HCT116 (cell line): ENCODE results near the gene SH3GLB2. TPM values are rescaled to one million over a fixed set of nuclear protein-coding genes. Genes with fewer than 3 reads are reported as not detected.
A peak's percentile ranks its signal among the peaks of the same experiment; 100 is the strongest.

Experiments
- ATAC-seq: fragments of 200-7000 bp; cut with Tn5 transposase; 2 replicates; pipeline ENCODE4 v1.9.1; 2020; ENCODE audit warnings: mild to moderate bottlenecking, moderate library complexity
- BruUV-seq: library from RNA; stranded (reverse); fragments of 400-500 nt; replicated peaks from 2 replicates; lab custom pipeline; 2021; lab: Mats Ljungman, UMichigan
- CTCF ChIA-PET: fragments of 300-600 bp; sonication (Branson Sonifier 250); formaldehyde crosslinking; loops from one replicate; lab custom pipeline; 2021; ENCODE audit warnings: antibody characterized with exemption; lab: Charles Lee
- POLR2A ChIA-PET: fragments of 300-600, 350-600 bp; sonication (Branson Sonifier 250); formaldehyde crosslinking; loops from one replicate; lab custom pipeline; 2021; ENCODE audit warnings: antibody characterized with exemption; lab: Charles Lee
- RAD21 ChIA-PET, 2 experiments: fragments of 300-600 bp; sonication (Branson Sonifier 250); formaldehyde crosslinking; loops; one replicate each; lab custom pipeline; 2023; ENCODE audit warnings: low total read pairs in 2 of 2; ENCODE audit not compliant: uncharacterized antibody in 2 of 2, unreplicated experiment in 2 of 2, low non-redundant PET in 1 of 2; lab: Charles Lee
- DNase-seq: peaks from one replicate; pipeline ENCODE4 v3.0.0-alpha.2; 2010; ENCODE audit warnings: low read depth, low spot score
- H2AFZ ChIP-seq: fragments of 200-600 bp; shearing (Covaris generic), sonication (generic); 2 replicates; pipeline ENCODE4 v1.6.1; 2017; ENCODE audit warnings: low read depth, mixed run types, mixed read lengths, antibody characterized with exemption, low read length; ENCODE audit not compliant: poor library complexity, severe bottlenecking
- H3K27ac ChIP-seq: 2 replicates; pipeline ENCODE4 v1.5.1; 2012; ENCODE audit warnings: low read depth, low read length
- H3K27me3 ChIP-seq: fragments of 200-600 bp; sonication (generic); 2 replicates; pipeline ENCODE4 v1.6.1; 2016; ENCODE audit warnings: mixed run types, low read length, mixed read lengths; ENCODE audit not compliant: insufficient read depth
- H3K36me3 ChIP-seq, 2 experiments: fragments of 200-500 bp in 1 of 2; fragments of 200-600 bp in 1 of 2; sonication (Bioruptor generic) in 1 of 2; sonication (generic) in 1 of 2; 2 replicates each; pipeline versions ENCODE4 v1.5.1 to v1.6.1; 2014 to 2016; ENCODE audit warnings: low read length in 2 of 2, inconsistent platforms in 1 of 2, mixed read lengths in 1 of 2, mixed run types in 1 of 2; ENCODE audit not compliant: insufficient read depth in 2 of 2, control insufficient read depth in 1 of 2
- H3K4me1 ChIP-seq, 2 experiments: fragments of 200-600 bp in 1 of 2; sonication (generic) in 1 of 2; 2 replicates each; pipeline versions ENCODE4 v1.5.1 to v1.6.1; 2012 to 2017; ENCODE audit warnings: low read length in 2 of 2, inconsistent platforms in 1 of 2, mild to moderate bottlenecking in 1 of 2, mixed read lengths in 1 of 2, mixed run types in 1 of 2, moderate library complexity in 1 of 2; ENCODE audit not compliant: insufficient read depth in 2 of 2, control insufficient read depth in 1 of 2
- H3K4me2 ChIP-seq: fragments of 200-600 bp; sonication (generic); 2 replicates; pipeline ENCODE4 v1.6.1; 2017; ENCODE audit warnings: mixed run types, low read length, mixed read lengths
- H3K4me3 ChIP-seq, 2 experiments: fragments of 200-600 bp in 1 of 2; sonication (generic) in 1 of 2; replicated peaks in 1 of 2; 2 replicates each; pipeline ENCODE4 v1.5.1; 2011 to 2016; ENCODE audit warnings: low read length in 2 of 2, control low read depth in 1 of 2, low read depth in 1 of 2, mild to moderate bottlenecking in 1 of 2, mixed read lengths in 1 of 2, mixed run types in 1 of 2
- H3K79me2 ChIP-seq: fragments of 200-600 bp; sonication (generic); 2 replicates; pipeline ENCODE4 v1.6.1; 2017; ENCODE audit warnings: mild to moderate bottlenecking, mixed run types, low read length, moderate library complexity, mixed read lengths; ENCODE audit not compliant: insufficient read depth
- H3K9ac ChIP-seq: fragments of 200-600 bp; sonication (generic); 2 replicates; pipeline ENCODE4 v1.6.1; 2016; ENCODE audit warnings: low read length, mixed read lengths
- H3K9me2 ChIP-seq: fragments of 200-600 bp; sonication (generic), shearing (Covaris generic); 2 replicates; pipeline ENCODE4 v1.6.1; 2017; ENCODE audit warnings: mixed run types, mild to moderate bottlenecking, moderate library complexity; ENCODE audit not compliant: insufficient read depth
- H3K9me3 ChIP-seq, 2 experiments: fragments of 200-500 bp in 1 of 2; fragments of 200-600 bp in 1 of 2; sonication (Bioruptor generic) in 1 of 2; sonication (generic) in 1 of 2; 2 replicates each; pipeline ENCODE4 v1.6.1; 2014 to 2017; ENCODE audit warnings: low read length in 2 of 2, mixed read lengths in 2 of 2, inconsistent platforms in 1 of 2, low read depth in 1 of 2, mild to moderate bottlenecking in 1 of 2, mixed run types in 1 of 2, moderate library complexity in 1 of 2; ENCODE audit not compliant: control insufficient read depth in 1 of 2, insufficient read depth in 1 of 2
- H4K20me1 ChIP-seq: fragments of 200-600 bp; sonication (generic), shearing (Covaris generic); 2 replicates; pipeline ENCODE4 v1.6.1; 2017; ENCODE audit warnings: mixed run types, mild to moderate bottlenecking, moderate library complexity; ENCODE audit not compliant: insufficient read depth
- CTCF ChIP-seq, 3 experiments: fragments of 200-600 bp in 1 of 3; sonication (generic) in 1 of 3; IDR thresholded peaks in 2 of 3; conservative IDR thresholded peaks in 1 of 3; 2 replicates each; pipeline ENCODE4 v1.5.1; 2012 to 2017; ENCODE audit warnings: low read depth in 2 of 3, low read length in 2 of 3, antibody characterized with exemption in 1 of 3, borderline replicate concordance in 1 of 3, control low read depth in 1 of 3, mild to moderate bottlenecking in 1 of 3, mixed read lengths in 1 of 3, mixed run types in 1 of 3, moderate library complexity in 1 of 3; ENCODE audit not compliant: insufficient read depth in 1 of 3
- POLR2AphosphoS5 ChIP-seq: IDR thresholded peaks from 2 replicates; pipeline ENCODE4 v1.6.1; 2011; ENCODE audit warnings: mild to moderate bottlenecking, low read depth, low read length, moderate library complexity
- RAD21 ChIP-seq: IDR thresholded peaks from 2 replicates; pipeline ENCODE4 v1.6.1; 2012; ENCODE audit warnings: low read depth, mild to moderate bottlenecking
- ZNF274 ChIP-seq: fragments of 200-500 bp; sonication (Bioruptor generic); IDR thresholded peaks from 2 replicates; pipeline ENCODE4 v1.6.1; 2014; ENCODE audit warnings: mild to moderate bottlenecking, low read depth, low read length, inconsistent platforms
- intact Hi-C: fragments of 100-400 bp; cut with micrococcal nuclease; formaldehyde crosslinking; loops from 2 replicates; pipeline ENCODE4 v1.10.0; 2022
- total RNA-seq: library from RNA; stranded (reverse); gene quantifications from one replicate; pipeline ENCODE4 v1.2.1, GENCODE V29; 2021; ENCODE audit not compliant: unreplicated experiment

Gene SH3GLB2
- total RNA-seq, 1 experiment from 2014 or later = 87.9 TPM

- Histone ChIP-seq H3K4me3 (no peak overlapping the region), H4K20me1 (no peaks in the 10 kb centered on the region), H3K9ac (no peak overlapping the region), H2AFZ (no peak overlapping the region), H3K36me3 (peaks cover 19 to 43% of the 10 kb centered on the region in 2 experiments; a peak in 3 of 4 replicates), H3K9me2 (no peaks in the 10 kb centered on the region), H3K27ac (peak overlapping the region; percentile 50), H3K27me3 (no peaks in the 10 kb centered on the region), H3K4me2 (no peak overlapping the region), H3K79me2 (no peaks in the 10 kb centered on the region), H3K9me3 (no peaks in the 10 kb centered on the region), H3K4me1 (no peaks in the 10 kb centered on the region)
- DNase-seq (peak; percentile 44), ATAC-seq (peak; percentile 87)
- ChIA-PET RAD21 (no interaction called here), CTCF (interaction anchor here (0.8 kb wide), 1 partner anchor 17 kb away, joined by 3 read pairs; no protein-coding TSS in a partner anchor), POLR2A (no interaction called here)
- TF ChIP-seq POLR2AphosphoS5 (peak; percentile 19), CTCF (IDR thresholded peaks at IDR 0.05 in 2 of 3, conservative IDR thresholded peaks at IDR 0.05 in 1 of 3; ENCODE audit: borderline replicate concordance in 1 of 3, insufficient read depth in 1 of 3, low read depth in 2 of 3, low read length in 2 of 3) (peak; percentile 90 to 98 (median 93)), ZNF274 (no peak), RAD21 (peak; percentile 62)
- intact Hi-C loops = no loop called here
- BruUV-seq = TSS peak; percentile 66
Measured at GRCh38 chr9:129006328-129007034, 21.6 kb downstream of the SH3GLB2 start.
